ENCODE measurements around the gene ABCC11.

Gene ABCC11

DNA sequence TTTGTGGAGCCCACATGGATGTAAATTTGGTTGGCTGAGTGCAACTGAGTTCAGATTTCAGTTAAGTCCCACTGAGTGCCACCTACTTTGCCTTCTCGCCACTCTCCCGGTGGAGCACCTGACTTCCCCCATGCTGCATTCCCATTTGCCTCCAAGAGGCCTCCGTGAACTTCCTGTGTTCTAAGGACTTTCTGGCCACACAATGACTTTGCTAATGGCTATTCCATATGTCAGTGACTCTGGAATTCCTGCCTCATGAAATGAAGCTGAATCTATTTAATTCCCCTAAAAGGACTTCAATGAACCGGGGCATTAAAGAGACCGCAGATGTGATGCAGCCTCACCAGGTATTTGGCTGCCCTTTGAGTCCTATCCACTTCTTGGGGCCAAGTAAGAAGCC, 121.5 kb downstream of the ABCC11 start:
- Histone ChIP-seq H3K27ac (ENCODE audit: low read length) (no peak overlapping the region), H3K9me3 (ENCODE audit: control insufficient read depth in 1 of 2, low read length in 2 of 2) (no peaks in the 10 kb centered on the region), H3K4me3 (ENCODE audit: low read depth in 1 of 2, low read length in 2 of 2) (no peak overlapping the region), H3K27me3 (ENCODE audit: low read depth, low read length) (no peaks in the 10 kb centered on the region), H3K4me1 (ENCODE audit: control insufficient read depth in 1 of 2, insufficient read depth in 2 of 2, low read length in 2 of 2) (no peaks in the 10 kb centered on the region), H3K36me3 (ENCODE audit: control insufficient read depth in 1 of 2, insufficient read depth in 2 of 2, low read length in 2 of 2) (no peaks in the 10 kb centered on the region)

DNA sequence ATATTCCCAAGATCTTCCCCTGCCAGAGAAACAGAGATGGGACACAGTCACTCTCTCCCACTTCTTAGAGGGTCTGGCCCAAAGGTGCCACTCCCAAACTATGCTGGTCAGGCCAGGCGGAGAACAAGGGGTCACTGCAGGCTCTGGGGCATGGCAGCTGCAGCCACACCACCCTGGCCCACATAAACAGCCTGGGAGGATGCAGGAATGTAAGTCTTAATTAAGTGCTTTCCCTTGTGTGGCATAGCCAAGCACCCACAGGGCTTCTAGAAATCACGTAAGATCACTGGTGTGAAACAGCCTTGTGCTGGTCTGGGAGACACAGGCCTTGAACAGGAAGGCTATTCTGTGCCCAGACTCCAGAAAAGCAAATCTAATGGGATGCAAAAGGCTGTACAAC, 123.1 kb downstream of the ABCC11 start:
- Histone ChIP-seq H3K27me3 (ENCODE audit: low read depth, low read length) (no peaks in the 10 kb centered on the region), H3K9me3 (ENCODE audit: control insufficient read depth in 1 of 2, low read length in 2 of 2) (no peaks in the 10 kb centered on the region), H3K36me3 (ENCODE audit: control insufficient read depth in 1 of 2, insufficient read depth in 2 of 2, low read length in 2 of 2) (no peaks in the 10 kb centered on the region), H3K27ac (ENCODE audit: low read length) (no peak overlapping the region), H3K4me3 (ENCODE audit: low read depth in 1 of 2, low read length in 2 of 2) (no peak overlapping the region), H3K4me1 (ENCODE audit: control insufficient read depth in 1 of 2, insufficient read depth in 2 of 2, low read length in 2 of 2) (no peaks in the 10 kb centered on the region)

DNA sequence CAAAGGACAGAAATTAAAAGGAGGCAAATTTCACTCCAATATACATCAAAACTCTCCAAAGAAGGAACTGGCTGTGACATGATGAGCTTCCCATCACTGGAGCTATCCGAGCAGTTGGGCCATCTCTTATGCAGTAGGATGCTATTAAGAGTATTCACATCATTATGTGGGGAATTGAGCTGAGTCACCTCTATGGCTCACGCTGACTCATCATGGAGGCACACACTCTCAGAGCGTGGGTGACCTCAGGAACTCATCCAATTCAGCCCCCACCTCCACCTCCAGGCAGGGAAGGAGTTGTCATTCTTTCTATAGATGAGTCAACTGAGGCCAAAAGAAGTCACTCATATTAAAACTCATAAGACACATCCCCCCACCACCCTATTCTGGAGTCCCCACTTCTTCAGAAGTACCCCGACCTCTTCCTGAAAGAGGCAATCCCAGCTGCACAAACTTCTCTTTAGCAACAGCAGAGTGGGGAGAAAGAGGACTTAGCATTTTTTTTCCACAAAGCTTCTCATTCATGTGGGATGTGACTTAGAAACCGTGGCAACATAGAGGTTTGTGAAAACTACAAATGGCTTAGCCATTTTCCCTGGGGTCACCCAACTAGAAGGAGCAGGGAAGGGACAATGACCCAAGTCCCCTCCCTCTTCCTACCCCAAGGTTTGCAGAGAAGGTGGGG, 124.1 kb downstream of the ABCC11 start:
- H3K4me1 ChIP-seq (ENCODE audit: control insufficient read depth in 1 of 2, insufficient read depth in 2 of 2, low read length in 2 of 2): no peaks in the 10 kb centered on the region
- no peak overlapping the region for H3K4me3 ChIP-seq (ENCODE audit: low read depth in 1 of 2, low read length in 2 of 2)
- no peak overlapping the region for H3K27ac ChIP-seq (ENCODE audit: low read length)

DNA sequence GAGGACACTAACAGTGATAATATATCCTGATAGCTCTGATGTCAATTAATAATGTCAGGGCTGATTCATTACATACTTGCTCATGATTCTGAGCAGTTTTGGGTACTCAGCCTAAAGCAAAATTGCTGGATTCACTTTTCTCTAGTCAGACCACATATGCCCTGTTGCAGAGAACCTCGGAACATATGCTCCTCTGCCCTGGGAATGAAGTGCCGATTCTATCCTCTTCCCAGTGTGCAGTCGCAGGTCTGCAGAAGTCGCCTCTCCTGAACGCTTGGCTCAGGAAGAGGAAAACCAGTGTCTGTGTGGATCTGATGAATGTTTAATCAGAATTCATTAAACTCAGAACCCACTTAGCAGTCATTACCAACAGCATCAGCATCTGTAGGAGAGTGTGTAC, 126.1 kb downstream of the ABCC11 start:
- Histone ChIP-seq H3K4me1 (ENCODE audit: control insufficient read depth in 1 of 2, insufficient read depth in 2 of 2, low read length in 2 of 2) (no peaks in the 10 kb centered on the region), H3K36me3 (ENCODE audit: control insufficient read depth in 1 of 2, insufficient read depth in 2 of 2, low read length in 2 of 2) (no peaks in the 10 kb centered on the region), H3K4me3 (ENCODE audit: low read depth in 1 of 2, low read length in 2 of 2) (no peak overlapping the region), H3K27ac (ENCODE audit: low read length) (no peak overlapping the region), H3K27me3 (ENCODE audit: low read depth, low read length) (no peaks in the 10 kb centered on the region), H3K9me3 (ENCODE audit: control insufficient read depth in 1 of 2, low read length in 2 of 2) (no peaks in the 10 kb centered on the region)

More for the DNA sequence above, 124.1 kb downstream of the ABCC11 start:
- H3K9me3 ChIP-seq (ENCODE audit: control insufficient read depth in 1 of 2, low read length in 2 of 2): no peaks in the 10 kb centered on the region
- no peaks in the 10 kb centered on the region for H3K36me3 ChIP-seq (ENCODE audit: control insufficient read depth in 1 of 2, insufficient read depth in 2 of 2, low read length in 2 of 2)
- H3K27me3 ChIP-seq (ENCODE audit: low read depth, low read length): no peaks in the 10 kb centered on the region

DNA sequence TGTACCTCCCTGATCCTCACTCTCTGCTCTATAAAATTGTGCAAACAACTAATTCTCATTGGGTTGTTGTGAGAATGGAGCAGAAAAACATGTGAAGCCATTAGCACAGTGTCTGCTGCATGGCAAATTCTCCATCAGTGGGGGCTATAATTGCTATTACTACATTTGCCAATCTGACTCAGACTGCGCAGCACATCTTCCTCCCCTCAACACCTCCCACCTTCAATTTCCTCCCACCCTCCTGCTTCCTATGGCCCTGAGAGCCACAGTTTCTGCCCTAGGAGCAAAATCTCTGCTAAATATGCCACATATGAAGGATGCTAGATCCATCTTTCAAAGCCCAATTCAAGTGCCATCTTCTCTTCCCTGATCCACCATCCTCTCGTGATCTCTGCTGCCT, 128.5 kb downstream of the ABCC11 start:
- Histone ChIP-seq H3K27ac (ENCODE audit: low read length) (no peak overlapping the region), H3K27me3 (ENCODE audit: low read depth, low read length) (no peaks in the 10 kb centered on the region), H3K4me3 (ENCODE audit: low read depth in 1 of 2, low read length in 2 of 2) (no peak overlapping the region), H3K36me3 (ENCODE audit: control insufficient read depth in 1 of 2, insufficient read depth in 2 of 2, low read length in 2 of 2) (no peaks in the 10 kb centered on the region), H3K4me1 (ENCODE audit: control insufficient read depth in 1 of 2, insufficient read depth in 2 of 2, low read length in 2 of 2) (no peaks in the 10 kb centered on the region), H3K9me3 (ENCODE audit: control insufficient read depth in 1 of 2, low read length in 2 of 2) (no peaks in the 10 kb centered on the region)

DNA sequence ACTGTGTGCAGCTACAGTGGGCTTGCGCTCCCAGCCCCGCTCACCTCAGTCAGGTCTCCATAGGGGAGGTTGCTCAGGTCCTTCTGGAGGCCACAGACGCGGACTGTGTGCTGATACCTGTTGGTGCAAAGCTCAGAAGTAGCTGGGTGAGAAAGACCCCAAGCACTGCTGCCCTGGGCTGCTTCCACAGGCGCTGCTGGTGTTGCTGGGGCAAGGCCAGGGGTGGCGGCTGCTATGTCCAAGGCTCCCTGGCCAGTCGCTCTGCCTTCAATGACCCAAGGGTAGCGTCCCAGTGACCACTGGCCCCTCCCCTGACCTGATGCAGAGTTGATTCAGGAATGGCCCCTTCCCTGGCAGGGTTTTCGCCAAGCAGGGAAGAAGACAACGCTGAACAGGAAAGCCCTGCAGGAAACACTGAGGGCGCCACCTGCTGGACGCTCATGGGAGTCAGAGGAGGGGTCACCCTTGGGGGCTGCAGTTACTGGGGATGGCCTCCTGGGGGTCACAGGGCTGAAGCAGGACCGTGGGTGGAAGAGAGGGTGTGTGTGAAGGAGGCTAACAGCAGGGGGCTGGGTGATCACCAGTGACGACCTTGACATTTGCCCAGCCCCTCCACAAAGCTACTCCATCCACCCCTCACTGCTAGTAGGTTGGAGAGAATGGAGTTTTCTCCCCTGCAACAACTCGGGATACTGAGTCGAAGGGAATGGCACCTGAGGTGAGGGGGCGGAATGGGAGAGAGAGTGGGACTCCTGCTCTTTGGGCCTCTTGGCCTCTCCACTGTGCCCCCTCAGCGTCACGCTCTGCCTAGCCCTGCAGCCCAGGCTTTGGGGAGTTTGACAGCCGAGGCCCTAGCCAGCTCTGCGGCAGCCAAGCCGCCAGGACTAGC, 129.9 kb downstream of the ABCC11 start:
- H3K9me3 ChIP-seq (ENCODE audit: control insufficient read depth in 1 of 2, low read length in 2 of 2): no peaks in the 10 kb centered on the region
- no peaks in the 10 kb centered on the region for H3K27me3 ChIP-seq (ENCODE audit: low read depth, low read length)
- no peak overlapping the region for H3K27ac ChIP-seq (ENCODE audit: low read length)
- H3K4me3 ChIP-seq (ENCODE audit: low read depth in 1 of 2, low read length in 2 of 2): no peak overlapping the region
- no peaks in the 10 kb centered on the region for H3K36me3 ChIP-seq (ENCODE audit: control insufficient read depth in 1 of 2, insufficient read depth in 2 of 2, low read length in 2 of 2)
- H3K4me1 ChIP-seq (ENCODE audit: control insufficient read depth in 1 of 2, insufficient read depth in 2 of 2, low read length in 2 of 2): no peaks in the 10 kb centered on the region

Data from muscle layer of duodenum (tissue), 2 donors.